OCI-LY7 (cell line): ENCODE results near the gene C3orf33. TPM values are rescaled to one million over a fixed set of nuclear protein-coding genes. Genes with fewer than 3 reads are reported as not detected.

Experiments
- BruUV-seq: library from RNA; stranded (reverse); fragments of 400-500 nt; replicated peaks from 2 replicates; lab custom pipeline; 2021; lab: Mats Ljungman, UMichigan
- CTCF ChIA-PET: fragments of 300-600 bp; sonication (Branson Sonifier 250); formaldehyde crosslinking; loops from one replicate; lab custom pipeline; 2022; ENCODE audit warnings: antibody characterized with exemption; ENCODE audit not compliant: unreplicated experiment; lab: Charles Lee
- POLR2A ChIA-PET: fragments of 300-600 bp; sonication (Branson Sonifier 250); formaldehyde crosslinking; loops from one replicate; lab custom pipeline; 2022; ENCODE audit warnings: antibody characterized with exemption; lab: Charles Lee
- DNase-seq: peaks from one replicate; pipeline ENCODE4 v3.0.0-alpha.2; 2015; ENCODE audit warnings: low spot score
- H2AFZ ChIP-seq: fragments of 200-600 bp; sonication (generic), shearing (Covaris generic); 2 replicates; pipeline ENCODE4 v1.6.1; 2014; ENCODE audit warnings: mild to moderate bottlenecking, antibody characterized with exemption, low read length, moderate library complexity
- H3K27ac ChIP-seq: fragments of 200-600 bp; sonication (generic); 2 replicates; pipeline ENCODE4 v1.5.1; 2014; ENCODE audit warnings: mixed run types, low read depth, mild to moderate bottlenecking, moderate library complexity, low read length, inconsistent platforms; ENCODE audit not compliant: poor library complexity, severe bottlenecking
- H3K36me3 ChIP-seq: fragments of 200-600 bp; sonication (generic); 2 replicates; pipeline ENCODE4 v1.6.1; 2014; ENCODE audit warnings: mild to moderate bottlenecking, antibody characterized with exemption, low read length, moderate library complexity, mixed read lengths; ENCODE audit not compliant: insufficient read depth
- H3K4me1 ChIP-seq: fragments of 200-600 bp; sonication (generic); 2 replicates; pipeline ENCODE4 v1.5.1; 2014; ENCODE audit warnings: mild to moderate bottlenecking, low read length; ENCODE audit not compliant: insufficient read depth, poor library complexity, severe bottlenecking
- H3K4me2 ChIP-seq: fragments of 200-600 bp; sonication (generic); 2 replicates; pipeline ENCODE4 v1.6.1; 2014; ENCODE audit warnings: mild to moderate bottlenecking, low read length
- H3K4me3 ChIP-seq: fragments of 200-600 bp; sonication (generic); 2 replicates; pipeline ENCODE4 v1.5.1; 2014; ENCODE audit warnings: mild to moderate bottlenecking, low read depth, low read length; ENCODE audit not compliant: poor library complexity, severe bottlenecking
- H3K79me2 ChIP-seq: fragments of 200-600 bp; sonication (generic); 2 replicates; pipeline ENCODE4 v1.6.1; 2016; ENCODE audit warnings: low read depth, mild to moderate bottlenecking, low read length, moderate library complexity, mixed read lengths; ENCODE audit not compliant: insufficient read depth
- H3K9me2 ChIP-seq: fragments of 200-600 bp; sonication (generic); 2 replicates; pipeline ENCODE4 v1.6.1; 2016; ENCODE audit warnings: mild to moderate bottlenecking, low read length, mixed read lengths; ENCODE audit not compliant: insufficient read depth
- H3K9me3 ChIP-seq: fragments of 200-600 bp; sonication (generic); 2 replicates; pipeline ENCODE4 v1.6.1; 2014; ENCODE audit warnings: mild to moderate bottlenecking, mixed run types, low read length, mixed read lengths
- H4K20me1 ChIP-seq: fragments of 200-600 bp; sonication (generic); 2 replicates; pipeline ENCODE4 v1.6.1; 2014; ENCODE audit warnings: mild to moderate bottlenecking, antibody characterized with exemption, low read length, moderate library complexity, mixed read lengths; ENCODE audit not compliant: insufficient read depth
- CTCF ChIP-seq: fragments of 200-600 bp; sonication (generic); conservative IDR thresholded peaks from 2 replicates; pipeline ENCODE4 v1.5.1; 2014; ENCODE audit warnings: mild to moderate bottlenecking, antibody characterized with exemption, low read length, moderate library complexity, mixed read lengths
- EZH2phosphoT487 ChIP-seq: fragments of 200-600 bp; sonication (generic); IDR thresholded peaks from 2 replicates; pipeline ENCODE4 v1.6.1; 2018; ENCODE audit warnings: low read depth, borderline replicate concordance, mild to moderate bottlenecking, mixed run types, antibody characterized with exemption, low read length, moderate library complexity, mixed read lengths
- intact Hi-C: fragments of 100-400 bp; cut with micrococcal nuclease; formaldehyde crosslinking; loops from one replicate; pipeline ENCODE4 v1.10.0; 2022; ENCODE audit not compliant: unreplicated experiment
- total RNA-seq, 2 experiments: library from RNA; depleted of rRNA in 1 of 2; stranded (reverse); fragments of >200 nt in 1 of 2; shearing (Covaris generic) in 1 of 2; gene quantifications; 2 replicates each; pipeline ENCODE4 v1.2.3, GENCODE V29; 2014 to 2022

Gene C3orf33
- total RNA-seq, 2 experiments from 2014 or later = 0.38 to 0.40 TPM

- POLR2A ChIA-PET = no interaction called here
- H3K36me3 ChIP-seq = no peaks in the 10 kb centered on the region
- H3K4me2 ChIP-seq = peak overlapping the region; percentile 95
- BruUV-seq = no TSS peak
- CTCF ChIA-PET = no interaction called here
- H2AFZ ChIP-seq = peak overlapping the region; percentile 75
- H3K4me1 ChIP-seq = peaks cover 9% of the 10 kb centered on the region
- no peaks in the 10 kb centered on the region for H3K9me2 ChIP-seq
- H3K9me3 ChIP-seq = no peaks in the 10 kb centered on the region
- DNase-seq = peak; percentile 24
- no peak overlapping the region for H3K27ac ChIP-seq
- no peak for TF ChIP-seq EZH2phosphoT487
- no peak for TF ChIP-seq CTCF
- intact Hi-C loops = no loop called here
- peak overlapping the region; percentile 66 for H3K4me3 ChIP-seq
- H3K79me2 ChIP-seq = no peaks in the 10 kb centered on the region
- H4K20me1 ChIP-seq = no peaks in the 10 kb centered on the region
These were observed 62.0 kb downstream of the C3orf33 start for GRCh38 chr3:155744010-155744625.

GRCh38 chr3:155743606-155744005 is 62.5 kb downstream of the C3orf33 start:
- H3K4me2 ChIP-seq = peak overlapping the region; percentile 95
- intact Hi-C loops = no loop called here

More at GRCh38 chr3:155743606-155744005, 62.5 kb downstream of the C3orf33 start:
- Histone ChIP-seq H3K79me2 (no peaks in the 10 kb centered on the region), H3K36me3 (no peaks in the 10 kb centered on the region), H3K4me3 (peak overlapping the region; percentile 66), H3K27ac (no peak overlapping the region), H3K4me1 (peaks cover 9% of the 10 kb centered on the region), H4K20me1 (no peaks in the 10 kb centered on the region), H3K9me2 (no peaks in the 10 kb centered on the region), H2AFZ (peak overlapping the region; percentile 75; the same call in 1 of the 2 replicates), H3K9me3 (no peaks in the 10 kb centered on the region)
- no TSS peak for BruUV-seq
- TF ChIP-seq CTCF = no peak
- no peak for TF ChIP-seq EZH2phosphoT487
- POLR2A ChIA-PET = no interaction called here
- no peak for DNase-seq
- CTCF ChIA-PET = no interaction called here
